DOHH2 (cell line): ENCODE data around the gene GPR3.

Source experiments
- H3F3A ChIP-seq: fragments of 200-600 bp; sonication (generic), shearing (Covaris generic); 2 replicates; pipeline ENCODE4 v1.6.0; 2016; ENCODE audit warnings: antibody characterized with exemption, mild to moderate bottlenecking; ENCODE audit not compliant: control insufficient read depth, insufficient read depth
- H3K27ac ChIP-seq: fragments of 200-600 bp; sonication (generic); 2 replicates; pipeline ENCODE4 v1.5.1; 2014; ENCODE audit warnings: low read depth, mild to moderate bottlenecking, low read length, moderate library complexity
- H3K27me3 ChIP-seq: fragments of 200-600 bp; sonication (generic); 2 replicates; pipeline ENCODE4 v1.6.1; 2014; ENCODE audit warnings: mild to moderate bottlenecking, low read length, mixed read lengths; ENCODE audit not compliant: control insufficient read depth
- H3K36me3 ChIP-seq: fragments of 200-600 bp; sonication (generic); 2 replicates; pipeline ENCODE4 v1.6.1; 2014; ENCODE audit warnings: mild to moderate bottlenecking, low read length, moderate library complexity, mixed read lengths; ENCODE audit not compliant: control insufficient read depth
- H3K4me1 ChIP-seq: fragments of 200-600 bp; sonication (generic); 2 replicates; pipeline ENCODE4 v1.6.1; 2014; ENCODE audit warnings: mild to moderate bottlenecking, low read length, mixed read lengths; ENCODE audit not compliant: control insufficient read depth
- H3K4me2 ChIP-seq: fragments of 200-600 bp; sonication (generic); 2 replicates; pipeline ENCODE4 v1.6.0; 2014; ENCODE audit warnings: mild to moderate bottlenecking, low read length, moderate library complexity
- H3K4me3 ChIP-seq: fragments of 200-600 bp; sonication (generic); 2 replicates; pipeline ENCODE4 v1.5.1; 2014; ENCODE audit warnings: mild to moderate bottlenecking, low read length, mixed read lengths
- H3K79me2 ChIP-seq: fragments of 200-600 bp; sonication (generic); 2 replicates; pipeline ENCODE4 v1.6.1; 2014; ENCODE audit warnings: mild to moderate bottlenecking, low read length, mixed read lengths; ENCODE audit not compliant: control insufficient read depth
- H3K9me2 ChIP-seq: fragments of 200-600 bp; sonication (generic); replicated peaks from 2 replicates; pipeline ENCODE4 v1.6.1; 2014; ENCODE audit warnings: mild to moderate bottlenecking, low read length, mixed read lengths; ENCODE audit not compliant: control insufficient read depth
- H3K9me3 ChIP-seq: fragments of 200-600 bp; sonication (generic); 2 replicates; pipeline ENCODE4 v1.6.1; 2014; ENCODE audit warnings: antibody characterized with exemption, low read length, mixed read lengths; ENCODE audit not compliant: control insufficient read depth, insufficient read depth
- H4K20me1 ChIP-seq: fragments of 200-600 bp; sonication (generic); 2 replicates; pipeline ENCODE4 v1.6.0; 2014; ENCODE audit warnings: low read depth, mild to moderate bottlenecking, antibody characterized with exemption, low read length, moderate library complexity; ENCODE audit not compliant: control insufficient read depth, insufficient read depth
- CTCF ChIP-seq: fragments of 200-600 bp; sonication (generic); IDR thresholded peaks from one replicate; pipeline ENCODE4 v1.5.1; 2014; ENCODE audit warnings: antibody characterized with exemption, mild to moderate bottlenecking, low read depth, low read length; ENCODE audit not compliant: poor library complexity, severe bottlenecking
- EZH2phosphoT487 ChIP-seq: fragments of 200-600 bp; sonication (generic); IDR thresholded peaks from 2 replicates; pipeline ENCODE4 v1.6.1; 2017; ENCODE audit warnings: borderline replicate concordance, mild to moderate bottlenecking, antibody characterized with exemption, low read length, moderate library complexity, mixed read lengths

GPR3 gene

GRCh38 chr1:27400963-27401341, 8.5 kb downstream of the GPR3 start:
- no peaks in the 10 kb centered on the region for H3K9me3 ChIP-seq
- no peaks in the 10 kb centered on the region for H3K36me3 ChIP-seq
- H4K20me1 ChIP-seq, result no peaks in the 10 kb centered on the region
- no peaks in the 10 kb centered on the region for H3K9me2 ChIP-seq
- 0 out of 2 replicates have a peak, but pooled peaks cover 4% of the 10 kb centered on the region for H3F3A ChIP-seq
- H3K4me3 ChIP-seq, result no peak overlapping the region
- H3K27ac ChIP-seq, result no peak overlapping the region
- H3K4me2 ChIP-seq, result no peak overlapping the region
- no peaks in the 10 kb centered on the region for H3K79me2 ChIP-seq
- TF ChIP-seq CTCF (no peak), EZH2phosphoT487 (no peak)
- no peaks in the 10 kb centered on the region for H3K27me3 ChIP-seq
- peaks cover 22% of the 10 kb centered on the region for H3K4me1 ChIP-seq

- Histone ChIP-seq H3K79me2 (no peaks in the 10 kb centered on the region), H3K9me2 (no peaks in the 10 kb centered on the region), H3K27me3 (no peaks in the 10 kb centered on the region), H3K27ac (no peak overlapping the region), H3K4me1 (peaks cover 22% of the 10 kb centered on the region), H4K20me1 (no peaks in the 10 kb centered on the region), H3K4me3 (no peak overlapping the region), H3F3A (0 out of 2 replicates have a peak, but pooled peaks cover 4% of the 10 kb centered on the region), H3K4me2 (no peak overlapping the region; the same call in 1 of the 2 replicates), H3K9me3 (no peaks in the 10 kb centered on the region), H3K36me3 (peaks cover 3% of the 10 kb centered on the region; the same call in 1 of the 2 replicates)
- TF ChIP-seq EZH2phosphoT487, result no peak
- TF ChIP-seq CTCF, result no peak
Observed at GRCh38 chr1:27402349-27402754, 9.9 kb downstream of the GPR3 start.

GRCh38 chr1:27403065-27403726, 10.8 kb downstream of the GPR3 start:
- Histone ChIP-seq H3K4me1 (peaks cover 22% of the 10 kb centered on the region), H3K4me3 (no peak overlapping the region), H3K9me2 (no peaks in the 10 kb centered on the region), H3K4me2 (peak overlapping the region; percentile 16), H3K9me3 (no peaks in the 10 kb centered on the region), H4K20me1 (no peaks in the 10 kb centered on the region), H3K79me2 (no peaks in the 10 kb centered on the region), H3K27me3 (no peaks in the 10 kb centered on the region), H3F3A (0 out of 2 replicates have a peak, but pooled peaks cover 4% of the 10 kb centered on the region), H3K36me3 (peaks cover 5% of the 10 kb centered on the region; the same call in 1 of the 2 replicates), H3K27ac (no peak overlapping the region)
- peak; percentile 66 for TF ChIP-seq CTCF
- TF ChIP-seq EZH2phosphoT487, result no peak
